K562 (cell line): ENCODE results near the gene BBC3. TPM values are rescaled to one million over a fixed set of nuclear protein-coding genes. Genes with fewer than 3 reads are reported as not detected.
A peak's percentile ranks its signal among the peaks of the same experiment; 100 is the strongest.

ENCODE experiments used
- ATAC-seq: fragments of 200-7000 bp; cut with Tn5 transposase; 3 replicates; pipeline ENCODE4 v1.9.1; 2020; ENCODE audit warnings: moderate library complexity
- BruUV-seq: library from RNA; stranded (reverse); fragments of 400-500 nt; replicated peaks from 2 replicates; lab custom pipeline; 2021; lab: Mats Ljungman, UMichigan
- CTCF ChIA-PET: fragments of 300-600 bp; formaldehyde crosslinking; extraction: SDS; loops from one replicate; lab custom pipeline; 2021; ENCODE audit warnings: low intra/inter-chr PET ratio; lab: Yijun Ruan, JAX
- POLR2A ChIA-PET: fragments of 300-600, 350-650 bp; sonication (Branson Sonifier 250); formaldehyde crosslinking; extraction: SDS; loops from one replicate; lab custom pipeline; 2021; ENCODE audit warnings: antibody characterized with exemption, inconsistent platforms; lab: Yijun Ruan, JAX
- DNase-seq, 4 experiments: peaks; one replicate each; pipeline versions ENCODE4 v3.0.0 to v3.0.0-alpha.2; 2011 to 2018; ENCODE audit warnings: low spot score in 3 of 4, mixed read lengths in 3 of 4; ENCODE audit errors: extremely low read depth in 1 of 4
- FAIRE-seq: peaks from 2 replicates; lab custom pipeline; 2011; peaks lifted over from hg19 to GRCh38; lab: Jason Lieb, UNC
- H2AFZ ChIP-seq: 2 replicates; pipeline ENCODE4 v1.6.0; 2011; ENCODE audit warnings: low read depth, low read length, control low read depth, inconsistent platforms
- H3K27ac ChIP-seq: fragments of 200-600 bp; 3 replicates; pipeline ENCODE4 v1.8.0; 2011; ENCODE audit warnings: low read depth, mild to moderate bottlenecking, control low read depth, inconsistent platforms, low read length, moderate library complexity, mixed read lengths; ENCODE audit errors: extremely low read depth
- H3K27me3 ChIP-seq, 2 experiments: fragments of 300-600 bp in 1 of 2; 2 replicates in 1 of 2; 3 replicates in 1 of 2; pipeline versions ENCODE4 v1.6.0 to v1.8.0; 2011; ENCODE audit warnings: inconsistent platforms in 2 of 2, low read length in 2 of 2, mild to moderate bottlenecking in 1 of 2, mixed read lengths in 1 of 2, moderate library complexity in 1 of 2; ENCODE audit not compliant: control insufficient read depth in 2 of 2, insufficient read depth in 2 of 2
- H3K36me3 ChIP-seq: fragments of 300-600 bp; 3 replicates; pipeline ENCODE4 v1.8.0; 2011; ENCODE audit warnings: mild to moderate bottlenecking, low read length, inconsistent platforms; ENCODE audit not compliant: control insufficient read depth, insufficient read depth
- H3K4me1 ChIP-seq, 2 experiments: fragments of 200-600 bp in 1 of 2; replicated peaks in 1 of 2; 2 replicates in 1 of 2; 3 replicates in 1 of 2; pipeline versions ENCODE4 v1.5.1 to v1.8.0; 2011; ENCODE audit warnings: inconsistent platforms in 2 of 2, low read length in 2 of 2, mild to moderate bottlenecking in 1 of 2, mixed read lengths in 1 of 2, moderate library complexity in 1 of 2; ENCODE audit not compliant: control insufficient read depth in 2 of 2, insufficient read depth in 2 of 2
- H3K4me2 ChIP-seq: 2 replicates; pipeline ENCODE4 v1.6.1; 2011; ENCODE audit warnings: low read length, control low read depth, inconsistent platforms, mixed read lengths; ENCODE audit not compliant: insufficient read depth
- H3K4me3 ChIP-seq: fragments of 200-600 bp; sonication (generic), shearing (Covaris generic); 2 replicates; pipeline ENCODE4 v1.5.1; 2016; ENCODE audit warnings: control low read depth, inconsistent platforms
- H3K79me2 ChIP-seq: fragments of 200-600 bp; 3 replicates; pipeline ENCODE4 v1.8.0; 2011; ENCODE audit warnings: low read length, inconsistent platforms; ENCODE audit not compliant: control insufficient read depth, insufficient read depth
- H3K9ac ChIP-seq, 2 experiments: 2 replicates each; pipeline versions ENCODE4 v1.6.0 to v1.6.1; 2011; ENCODE audit warnings: low read depth in 2 of 2, low read length in 2 of 2, control low read depth in 1 of 2, inconsistent platforms in 1 of 2, mild to moderate bottlenecking in 1 of 2, mixed read lengths in 1 of 2; ENCODE audit not compliant: insufficient read depth in 1 of 2
- H3K9me1 ChIP-seq: one replicate; pipeline ENCODE4 v1.6.0; 2011; ENCODE audit warnings: inconsistent platforms, mild to moderate bottlenecking, low read length, moderate library complexity; ENCODE audit not compliant: control insufficient read depth, insufficient read depth
- H3K9me3 ChIP-seq: replicated peaks from 2 replicates; pipeline ENCODE4 v1.5.1; 2011; ENCODE audit warnings: low read depth, low read length, inconsistent platforms; ENCODE audit not compliant: control insufficient read depth, insufficient read depth
- H4K20me1 ChIP-seq: replicated peaks from 2 replicates; pipeline ENCODE4 v1.6.1; 2011; ENCODE audit warnings: low read length, inconsistent platforms, mixed read lengths; ENCODE audit not compliant: control insufficient read depth, insufficient read depth
- CREB1 ChIP-seq, 2 experiments: sonication (generic) in 1 of 2; formaldehyde crosslinking in 1 of 2; IDR thresholded peaks; 2 replicates each; pipeline versions ENCODE4 v1.6.1 to v1.8.0; 2012 to 2022; ENCODE audit warnings: inconsistent platforms in 1 of 2, mild to moderate bottlenecking in 1 of 2, missing genetic modification reagents in 1 of 2, moderate library complexity in 1 of 2
- EP400 ChIP-seq: fragments of 450-650 bp; IDR thresholded peaks from 2 replicates; pipeline ENCODE4 v1.6.1; 2017; ENCODE audit warnings: antibody characterized with exemption, mild to moderate bottlenecking, moderate library complexity
- MTA1 ChIP-seq: fragments of 450-650 bp; IDR thresholded peaks from 2 replicates; pipeline ENCODE4 v1.6.1; 2017; ENCODE audit warnings: borderline replicate concordance
- NFE2L1 ChIP-seq: fragments of 450-650 bp; IDR thresholded peaks from 2 replicates; pipeline ENCODE4 v1.6.1; 2016; ENCODE audit warnings: missing genetic modification characterization, low read depth, mild to moderate bottlenecking, missing compliant biosample characterization, moderate library complexity, borderline replicate concordance
- THRAP3 ChIP-seq: fragments of 450-650 bp; IDR thresholded peaks from 2 replicates; pipeline ENCODE4 v1.6.1; 2016; ENCODE audit warnings: mild to moderate bottlenecking, inconsistent platforms, borderline replicate concordance
- ZNF444 ChIP-seq: fragments of 250-450 bp; sonication (Bioruptor Pico); IDR thresholded peaks from 2 replicates; pipeline ENCODE4 v1.4.0; 2020; ENCODE audit warnings: mild to moderate bottlenecking, moderate library complexity
- ZNF57 ChIP-seq: fragments of 450-650 bp; formaldehyde crosslinking; IDR thresholded peaks from 2 replicates; pipeline ENCODE4 v1.4.0; 2020; ENCODE audit warnings: mild to moderate bottlenecking, moderate library complexity
- WGBS: fragments of 100-300 bp; shearing (Covaris generic); methylation state at CpG from one replicate; pipeline ENCODE4 v1.1.6; 2016; ENCODE audit warnings: low coverage, mixed read lengths; ENCODE audit not compliant: insufficient coverage; ENCODE audit errors: missing lambda C conversion rate; 5-methylcytosine and 5-hydroxymethylcytosine counted together
- in situ Hi-C: fragments of 300-500 bp; cut with MboI; formaldehyde crosslinking; loops from 4 replicates; pipeline ENCODE4 v1.15.0; 2018; ENCODE audit warnings: inconsistent platforms, mixed read lengths
- intact Hi-C: fragments of 100-400 bp; cut with micrococcal nuclease; formaldehyde crosslinking; loops from 2 replicates; pipeline ENCODE4 v1.14.2; 2022
- polyA plus RNA-seq, 8 experiments: library from polyadenylated mRNA; depleted of rRNA in 4 of 8; stranded (reverse) in 5 of 8; unstranded in 3 of 8; fragments of >200 nt; fragmentation: Nextera tagmentation in 2 of 8; fragmentation: Illumina TruSeq in 1 of 8; extraction: Ambion mirVana in 2 of 8; extraction: Trizol in 1 of 8; gene quantifications; 2 replicates each; pipeline versions ENCODE4 v1.2.1 to v1.2.3, GENCODE V29; 2011 to 2014; ENCODE audit warnings: inconsistent platforms in 1 of 8, missing spikeins in 1 of 8
- total RNA-seq, 7 experiments: library from RNA; depleted of rRNA in 6 of 7; stranded (reverse); fragments of >200 nt in 6 of 7; fragmentation: Illumina TruSeq in 2 of 7; extraction: Trizol in 2 of 7; gene quantifications; 2 replicates each; pipeline versions ENCODE4 v1.2.1 to v1.2.3, GENCODE V29; 2011 to 2021; ENCODE audit warnings: low replicate concordance in 1 of 7
- TF ChIP-seq, protein P1 (sequence below): sonication (generic); formaldehyde crosslinking; IDR thresholded peaks from 2 replicates; pipeline ENCODE4 v1.8.0; 2023; ENCODE audit warnings: mild to moderate bottlenecking, missing genetic modification reagents
- TF ChIP-seq, protein P2 (sequence below): fragments of 450-650 bp; formaldehyde crosslinking; IDR thresholded peaks from 2 replicates; pipeline ENCODE4 v1.4.0; 2020; ENCODE audit warnings: mild to moderate bottlenecking, moderate library complexity

BBC3 gene
- total and polyA plus RNA-seq, 9 of the 15 experiments (the other 6 are each of a cell fraction or from before 2014, with no cell fraction given): 0.15 to 30.7 (median 4.8) TPM

DNA sequence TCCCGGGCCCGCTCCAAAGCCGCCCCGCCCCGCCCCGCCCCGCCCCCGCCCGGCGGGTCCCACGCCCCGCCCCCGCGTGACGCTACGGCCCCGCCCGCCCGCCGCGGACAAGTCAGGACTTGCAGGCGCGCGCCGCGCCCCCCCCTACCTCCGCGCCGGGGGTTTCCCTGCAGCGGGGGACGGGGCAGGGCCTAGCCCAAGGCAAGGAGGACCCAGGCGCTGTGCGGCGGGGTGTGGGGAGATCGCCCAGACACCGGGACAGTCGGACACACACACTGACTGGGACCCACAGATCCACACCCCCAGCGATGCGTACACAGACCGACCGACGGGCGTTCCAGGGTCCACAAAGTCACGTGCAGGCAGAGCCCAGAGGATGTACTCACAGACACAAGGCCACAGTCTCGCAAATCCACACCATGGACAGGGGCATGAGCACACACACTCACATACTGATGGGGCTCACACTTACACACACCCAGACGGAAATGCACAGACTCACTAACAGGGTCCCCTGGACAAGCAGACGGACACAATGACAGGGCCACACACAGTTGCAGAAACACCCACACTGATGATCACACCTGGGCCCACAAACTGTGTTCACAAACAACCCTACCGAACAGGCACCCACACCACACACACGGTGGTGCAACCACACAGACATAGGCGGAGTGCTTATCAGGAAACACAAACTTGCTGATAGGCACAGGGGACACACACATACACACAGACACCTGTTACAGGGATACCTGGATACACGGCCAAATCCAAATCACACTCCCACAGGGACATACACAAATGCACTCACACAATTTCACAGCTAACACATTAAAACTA is 436 bp upstream of the BBC3 start:
- no peaks in the 10 kb centered on the region; a peak in 1 of 5 replicates for H3K27me3 ChIP-seq
- BruUV-seq: no TSS peak
- H3K79me2 ChIP-seq: peaks cover 41% of the 10 kb centered on the region
- 5% methylated on average over 23 of the region's 51 CpGs for WGBS
- ChIA-PET POLR2A (interaction anchor here (0.8 to 1.6 kb wide), 3 partner anchors 12 to 43 kb away, joined by 3 to 7 read pairs (median 4); partner anchors contain the start of gene INAFM1), CTCF (interaction anchor here (0.6 kb wide), 1 partner anchor 16 kb away, joined by 3 read pairs; no protein-coding TSS in a partner anchor)
- ATAC-seq (peak; percentile 3; the same call in 1 of the 3 replicates), DNase-seq (peak; percentile 85 to 91 (median 90)), FAIRE-seq (peak; percentile 32)
- intact Hi-C loops: no loop called here
- peak overlapping the region; percentile 100 for H3K4me3 ChIP-seq
- peak overlapping the region; percentile 98 for H3K4me2 ChIP-seq
- peaks cover 20 to 62% of the 10 kb centered on the region in 2 experiments for H3K4me1 ChIP-seq
- H3K27ac ChIP-seq: peak overlapping the region; percentile 82
- peak overlapping the region; percentile 99 for H2AFZ ChIP-seq
- H4K20me1 ChIP-seq: peaks cover 17% of the 10 kb centered on the region; the same call in 1 of the 2 replicates
- H3K9me1 ChIP-seq: no peaks in the 10 kb centered on the region
- H3K9ac ChIP-seq: peak overlapping the region; percentile 76 to 97
- H3K9me3 ChIP-seq: no peaks in the 10 kb centered on the region
- in situ Hi-C loops: no loop called here
- H3K36me3 ChIP-seq: no peaks in the 10 kb centered on the region
- TF ChIP-seq NFE2L1 (tag): no peak
- TF ChIP-seq ZNF57 (CRISPR knock-in tag): no peak
- peak; percentile 46; the same call in 1 of the 2 replicates for TF ChIP-seq MTA1
- peak; percentile 65; the same call in 1 of the 2 replicates for TF ChIP-seq CREB1 (IDR thresholded peaks at IDR 0.05)
- peak; percentile 73 for TF ChIP-seq CREB1 (CRISPR knock-in tag; IDR thresholded peaks at IDR 0.05)
- TF ChIP-seq ZNF444 (CRISPR knock-in tag): no peak
- TF ChIP-seq THRAP3: 0 out of 2 replicates have a peak, but pooled peaks have one; percentile 76
- peak; percentile 40 for TF ChIP-seq EP400
- TF ChIP-seq, protein P1, sequence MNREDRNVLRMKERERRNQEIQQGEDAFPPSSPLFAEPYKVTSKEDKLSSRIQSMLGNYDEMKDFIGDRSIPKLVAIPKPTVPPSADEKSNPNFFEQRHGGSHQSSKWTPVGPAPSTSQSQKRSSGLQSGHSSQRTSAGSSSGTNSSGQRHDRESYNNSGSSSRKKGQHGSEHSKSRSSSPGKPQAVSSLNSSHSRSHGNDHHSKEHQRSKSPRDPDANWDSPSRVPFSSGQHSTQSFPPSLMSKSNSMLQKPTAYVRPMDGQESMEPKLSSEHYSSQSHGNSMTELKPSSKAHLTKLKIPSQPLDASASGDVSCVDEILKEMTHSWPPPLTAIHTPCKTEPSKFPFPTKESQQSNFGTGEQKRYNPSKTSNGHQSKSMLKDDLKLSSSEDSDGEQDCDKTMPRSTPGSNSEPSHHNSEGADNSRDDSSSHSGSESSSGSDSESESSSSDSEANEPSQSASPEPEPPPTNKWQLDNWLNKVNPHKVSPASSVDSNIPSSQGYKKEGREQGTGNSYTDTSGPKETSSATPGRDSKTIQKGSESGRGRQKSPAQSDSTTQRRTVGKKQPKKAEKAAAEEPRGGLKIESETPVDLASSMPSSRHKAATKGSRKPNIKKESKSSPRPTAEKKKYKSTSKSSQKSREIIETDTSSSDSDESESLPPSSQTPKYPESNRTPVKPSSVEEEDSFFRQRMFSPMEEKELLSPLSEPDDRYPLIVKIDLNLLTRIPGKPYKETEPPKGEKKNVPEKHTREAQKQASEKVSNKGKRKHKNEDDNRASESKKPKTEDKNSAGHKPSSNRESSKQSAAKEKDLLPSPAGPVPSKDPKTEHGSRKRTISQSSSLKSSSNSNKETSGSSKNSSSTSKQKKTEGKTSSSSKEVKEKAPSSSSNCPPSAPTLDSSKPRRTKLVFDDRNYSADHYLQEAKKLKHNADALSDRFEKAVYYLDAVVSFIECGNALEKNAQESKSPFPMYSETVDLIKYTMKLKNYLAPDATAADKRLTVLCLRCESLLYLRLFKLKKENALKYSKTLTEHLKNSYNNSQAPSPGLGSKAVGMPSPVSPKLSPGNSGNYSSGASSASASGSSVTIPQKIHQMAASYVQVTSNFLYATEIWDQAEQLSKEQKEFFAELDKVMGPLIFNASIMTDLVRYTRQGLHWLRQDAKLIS (CRISPR knock-in tag): peak; percentile 48; the same call in 1 of the 2 replicates
- TF ChIP-seq, protein P2, sequence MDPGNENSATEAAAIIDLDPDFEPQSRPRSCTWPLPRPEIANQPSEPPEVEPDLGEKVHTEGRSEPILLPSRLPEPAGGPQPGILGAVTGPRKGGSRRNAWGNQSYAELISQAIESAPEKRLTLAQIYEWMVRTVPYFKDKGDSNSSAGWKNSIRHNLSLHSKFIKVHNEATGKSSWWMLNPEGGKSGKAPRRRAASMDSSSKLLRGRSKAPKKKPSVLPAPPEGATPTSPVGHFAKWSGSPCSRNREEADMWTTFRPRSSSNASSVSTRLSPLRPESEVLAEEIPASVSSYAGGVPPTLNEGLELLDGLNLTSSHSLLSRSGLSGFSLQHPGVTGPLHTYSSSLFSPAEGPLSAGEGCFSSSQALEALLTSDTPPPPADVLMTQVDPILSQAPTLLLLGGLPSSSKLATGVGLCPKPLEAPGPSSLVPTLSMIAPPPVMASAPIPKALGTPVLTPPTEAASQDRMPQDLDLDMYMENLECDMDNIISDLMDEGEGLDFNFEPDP (CRISPR knock-in tag): no peak
